D721Med (cell line): ENCODE data around the gene ZSWIM1.

ENCODE experiments used
- DNase-seq: peaks from one replicate; pipeline ENCODE4 v3.0.0; 2011; ENCODE audit warnings: low spot score; ENCODE audit not compliant: insufficient read length
- FAIRE-seq: peaks from 2 replicates; lab custom pipeline; 2011; peaks lifted over from hg19 to GRCh38; lab: Jason Lieb, UNC
- TF ChIP-seq, protein P1 (sequence below): IDR thresholded peaks from 2 replicates; pipeline ENCODE4 v1.5.1; 2012; ENCODE audit warnings: mild to moderate bottlenecking, control low read depth; ENCODE audit not compliant: insufficient read depth; ENCODE audit errors: missing control alignments

The ZSWIM1 gene

DNA sequence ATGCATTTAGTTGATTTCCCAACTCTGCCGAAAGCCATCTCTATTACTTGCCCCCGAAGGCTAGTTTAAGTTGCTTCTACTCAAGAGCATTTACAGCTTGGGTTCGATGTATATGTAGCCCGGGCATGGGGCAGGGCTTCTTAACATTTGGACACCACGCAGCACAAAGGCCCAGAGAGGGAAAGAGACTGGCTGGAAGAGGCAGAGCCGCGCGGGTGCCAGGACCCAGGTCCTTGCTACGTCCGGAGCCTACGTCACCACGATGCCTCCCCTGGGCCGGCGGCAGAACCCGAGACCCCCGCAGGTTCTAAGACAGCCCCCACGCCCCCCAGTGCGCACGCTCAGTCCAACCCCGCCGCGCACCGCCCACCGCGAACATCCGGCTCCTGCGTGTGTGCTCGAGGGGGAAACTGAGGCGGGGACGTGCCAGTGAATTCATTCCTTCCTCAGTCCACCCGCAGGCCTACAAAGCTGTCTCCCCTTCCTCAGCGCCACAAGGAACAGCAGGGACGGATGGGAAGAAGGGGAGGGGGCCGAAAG, 53.1 kb downstream of the ZSWIM1 start:
- no peak for DNase-seq
- FAIRE-seq, result no peak
- TF ChIP-seq, protein P1, sequence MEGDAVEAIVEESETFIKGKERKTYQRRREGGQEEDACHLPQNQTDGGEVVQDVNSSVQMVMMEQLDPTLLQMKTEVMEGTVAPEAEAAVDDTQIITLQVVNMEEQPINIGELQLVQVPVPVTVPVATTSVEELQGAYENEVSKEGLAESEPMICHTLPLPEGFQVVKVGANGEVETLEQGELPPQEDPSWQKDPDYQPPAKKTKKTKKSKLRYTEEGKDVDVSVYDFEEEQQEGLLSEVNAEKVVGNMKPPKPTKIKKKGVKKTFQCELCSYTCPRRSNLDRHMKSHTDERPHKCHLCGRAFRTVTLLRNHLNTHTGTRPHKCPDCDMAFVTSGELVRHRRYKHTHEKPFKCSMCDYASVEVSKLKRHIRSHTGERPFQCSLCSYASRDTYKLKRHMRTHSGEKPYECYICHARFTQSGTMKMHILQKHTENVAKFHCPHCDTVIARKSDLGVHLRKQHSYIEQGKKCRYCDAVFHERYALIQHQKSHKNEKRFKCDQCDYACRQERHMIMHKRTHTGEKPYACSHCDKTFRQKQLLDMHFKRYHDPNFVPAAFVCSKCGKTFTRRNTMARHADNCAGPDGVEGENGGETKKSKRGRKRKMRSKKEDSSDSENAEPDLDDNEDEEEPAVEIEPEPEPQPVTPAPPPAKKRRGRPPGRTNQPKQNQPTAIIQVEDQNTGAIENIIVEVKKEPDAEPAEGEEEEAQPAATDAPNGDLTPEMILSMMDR, result no peak
